ENCODE data around the gene RGS9.

The RGS9 gene

DNA sequence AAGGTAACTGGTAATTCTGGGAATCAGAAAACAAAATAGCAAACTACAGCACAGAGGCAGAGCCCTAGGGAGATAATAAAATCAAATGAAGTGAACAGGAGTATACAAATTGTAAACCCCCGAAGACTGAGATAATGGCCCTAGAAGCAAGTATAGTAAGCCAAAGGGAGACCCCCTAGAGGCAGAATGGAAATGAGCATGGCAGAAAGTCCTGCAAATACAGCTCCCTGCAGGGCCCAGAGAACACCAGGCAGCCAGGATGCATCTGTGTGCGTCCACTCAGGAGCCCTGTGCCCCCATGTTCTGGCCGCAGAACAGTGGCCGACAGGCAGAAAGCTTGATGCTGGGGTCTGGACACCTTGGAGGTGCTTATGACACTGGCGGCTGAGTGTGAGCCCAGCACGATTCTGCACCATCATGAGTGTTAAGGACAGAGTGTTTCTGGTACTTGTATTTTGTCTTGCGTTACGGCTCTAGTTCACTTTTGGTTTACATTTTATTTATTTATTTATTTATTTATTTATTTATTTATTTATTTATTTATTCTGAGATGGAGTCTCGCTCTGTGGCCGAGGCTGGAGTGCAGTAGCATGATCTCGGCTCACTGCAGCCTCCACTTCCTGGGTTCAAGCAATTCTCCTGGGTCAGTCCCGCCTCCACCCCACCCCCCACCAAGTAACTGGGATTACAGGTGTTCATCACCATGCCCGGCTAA, 48.7 kb downstream of the RGS9 start:
- Histone ChIP-seq H3K36me3 (ENCODE audit: control insufficient read depth in 5 of 5, insufficient read depth in 5 of 5, low read length in 5 of 5) (no peaks in the 10 kb centered on the region), H3K4me3 (ENCODE audit: low read depth in 1 of 5, low read length in 5 of 5) (no peak overlapping the region), H3K9me3 (ENCODE audit: control insufficient read depth in 5 of 5, low read length in 5 of 5) (no peaks in the 10 kb centered on the region), H3K27ac (ENCODE audit: low read depth, low read length) (no peak overlapping the region), H3K9ac (ENCODE audit: low read length in 5 of 5) (no peak overlapping the region), H3K4me1 (ENCODE audit: control insufficient read depth in 5 of 5, insufficient read depth in 5 of 5, low read length in 5 of 5) (peaks cover 0 to 4% (median 0%) of the 10 kb centered on the region in 5 donors), H3K27me3 (ENCODE audit: control insufficient read depth in 5 of 5, insufficient read depth in 4 of 5, low read length in 5 of 5) (peaks cover 0 to 8% (median 5%) of the 10 kb centered on the region in 5 donors)

DNA sequence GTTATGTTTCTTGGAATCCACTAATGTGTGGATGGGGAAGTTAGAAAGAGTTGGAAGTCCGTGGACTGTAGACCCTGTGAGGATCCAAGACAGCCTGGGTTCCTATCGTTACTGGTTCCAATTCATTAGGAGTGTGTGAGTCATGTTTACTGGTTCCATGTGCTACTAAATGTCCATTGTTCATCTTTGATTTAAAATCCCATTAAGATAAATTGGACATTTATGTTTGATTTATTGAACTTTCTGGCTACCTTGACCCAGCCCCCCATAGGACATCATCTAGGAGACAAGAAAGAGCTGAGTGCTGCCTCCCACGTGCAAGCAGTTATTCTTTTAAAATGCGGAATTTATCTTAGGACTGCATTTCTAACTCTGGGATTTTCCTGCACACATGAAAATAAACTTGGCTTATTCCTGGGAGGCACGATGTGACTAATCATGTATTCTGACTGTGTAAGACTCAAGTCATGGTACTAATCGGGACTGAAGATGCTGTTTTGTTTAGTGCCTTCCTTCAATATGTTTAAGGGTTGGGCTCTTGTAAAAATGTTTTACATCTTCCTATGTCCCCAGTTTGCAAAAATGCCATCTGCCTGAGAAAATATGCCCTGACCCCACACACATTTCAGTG, 53.4 kb downstream of the RGS9 start:
- H3K36me3 ChIP-seq (ENCODE audit: control insufficient read depth in 5 of 5, insufficient read depth in 5 of 5, low read length in 5 of 5), result no peaks in the 10 kb centered on the region
- H3K27ac ChIP-seq (ENCODE audit: low read depth, low read length), result no peak overlapping the region

GRCh38 chr17:65191811-65192740, 54.9 kb downstream of the RGS9 start:
- H3K4me1 ChIP-seq (ENCODE audit: control insufficient read depth in 5 of 5, insufficient read depth in 5 of 5, low read length in 5 of 5), result peaks cover 0 to 5% (median 0%) of the 10 kb centered on the region in 5 donors
- no peaks in the 10 kb centered on the region for H3K36me3 ChIP-seq (ENCODE audit: control insufficient read depth in 5 of 5, insufficient read depth in 5 of 5, low read length in 5 of 5)
- no peak overlapping the region for H3K27ac ChIP-seq (ENCODE audit: low read depth, low read length)
- no peak overlapping the region for H3K9ac ChIP-seq (ENCODE audit: low read length in 5 of 5)
- H3K27me3 ChIP-seq (ENCODE audit: control insufficient read depth in 5 of 5, insufficient read depth in 4 of 5, low read length in 5 of 5), result peaks cover 0 to 5% (median 0%) of the 10 kb centered on the region in 5 donors
- H3K9me3 ChIP-seq (ENCODE audit: control insufficient read depth in 5 of 5, low read length in 5 of 5), result no peaks in the 10 kb centered on the region
- no peak overlapping the region for H3K4me3 ChIP-seq (ENCODE audit: low read depth in 1 of 5, low read length in 5 of 5)

More for the DNA sequence above, 53.4 kb downstream of the RGS9 start:
- H3K9ac ChIP-seq (ENCODE audit: low read length in 5 of 5), result no peak overlapping the region
- no peak overlapping the region for H3K4me3 ChIP-seq (ENCODE audit: low read depth in 1 of 5, low read length in 5 of 5)
- peaks cover 0 to 5% (median 0%) of the 10 kb centered on the region in 5 donors for H3K4me1 ChIP-seq (ENCODE audit: control insufficient read depth in 5 of 5, insufficient read depth in 5 of 5, low read length in 5 of 5)
- no peaks in the 10 kb centered on the region for H3K9me3 ChIP-seq (ENCODE audit: control insufficient read depth in 5 of 5, low read length in 5 of 5)
- peaks cover 0 to 5% (median 3%) of the 10 kb centered on the region in 5 donors for H3K27me3 ChIP-seq (ENCODE audit: control insufficient read depth in 5 of 5, insufficient read depth in 4 of 5, low read length in 5 of 5)

DNA sequence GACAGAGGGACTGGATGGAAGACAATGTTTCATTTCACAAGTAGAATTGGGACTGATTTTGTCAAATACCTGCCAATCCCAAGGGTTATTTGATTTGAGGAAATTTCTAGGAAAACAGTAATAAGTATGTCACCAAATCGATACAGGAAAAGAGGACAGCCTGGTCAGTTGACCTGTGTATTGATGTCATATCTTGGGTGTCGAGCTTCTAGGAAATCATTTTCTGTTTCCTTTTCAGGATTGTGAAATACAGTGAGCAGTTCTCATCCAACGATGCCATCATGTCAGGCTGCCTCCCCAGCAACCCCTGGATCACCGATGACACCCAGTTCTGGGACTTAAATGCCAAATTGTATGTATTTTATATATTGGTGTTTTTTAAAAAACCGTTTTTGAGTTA, 56.1 kb downstream of the RGS9 start:
- Histone ChIP-seq H3K36me3 (ENCODE audit: control insufficient read depth in 5 of 5, insufficient read depth in 5 of 5, low read length in 5 of 5) (no peaks in the 10 kb centered on the region), H3K9me3 (ENCODE audit: control insufficient read depth in 5 of 5, low read length in 5 of 5) (no peaks in the 10 kb centered on the region), H3K4me1 (ENCODE audit: control insufficient read depth in 5 of 5, insufficient read depth in 5 of 5, low read length in 5 of 5) (peaks cover 0 to 5% (median 0%) of the 10 kb centered on the region in 5 donors), H3K4me3 (ENCODE audit: low read depth in 1 of 5, low read length in 5 of 5) (no peak overlapping the region), H3K27me3 (ENCODE audit: control insufficient read depth in 5 of 5, insufficient read depth in 4 of 5, low read length in 5 of 5) (peaks cover 0 to 5% (median 0%) of the 10 kb centered on the region in 5 donors), H3K9ac (ENCODE audit: low read length in 5 of 5) (no peak overlapping the region), H3K27ac (ENCODE audit: low read depth, low read length) (no peak overlapping the region)

DNA sequence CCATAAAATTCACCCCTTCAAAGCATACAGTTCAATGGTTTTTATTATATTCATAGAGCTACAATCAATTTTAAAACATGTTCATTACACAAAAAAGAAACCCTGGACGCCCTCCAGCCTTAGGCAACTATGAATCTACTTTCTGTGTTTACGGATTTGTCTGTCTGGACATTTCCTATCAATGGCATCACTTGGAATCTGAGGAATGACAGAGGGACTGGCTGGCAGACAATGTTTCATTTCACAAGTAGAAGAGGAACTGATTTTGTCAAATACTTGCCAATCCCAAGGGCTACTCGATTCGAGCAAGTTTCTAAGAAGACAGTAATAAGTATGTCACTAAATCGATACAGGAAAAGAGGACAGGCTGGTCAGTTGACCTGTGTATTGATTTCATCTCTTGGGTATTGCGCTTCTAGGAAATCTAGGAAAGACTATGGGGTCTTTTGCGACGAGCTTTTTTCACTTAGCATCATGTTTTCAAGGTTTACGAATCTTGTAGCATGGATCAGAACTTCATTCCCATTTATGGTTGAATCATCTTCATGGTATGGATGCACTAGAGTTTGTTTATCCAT, 56.6 kb downstream of the RGS9 start:
- Histone ChIP-seq H3K27me3 (ENCODE audit: control insufficient read depth in 5 of 5, insufficient read depth in 4 of 5, low read length in 5 of 5) (peaks cover 0 to 5% (median 0%) of the 10 kb centered on the region in 5 donors), H3K9me3 (ENCODE audit: control insufficient read depth in 5 of 5, low read length in 5 of 5) (no peaks in the 10 kb centered on the region), H3K9ac (ENCODE audit: low read length in 5 of 5) (no peak overlapping the region), H3K36me3 (ENCODE audit: control insufficient read depth in 5 of 5, insufficient read depth in 5 of 5, low read length in 5 of 5) (no peaks in the 10 kb centered on the region), H3K4me1 (ENCODE audit: control insufficient read depth in 5 of 5, insufficient read depth in 5 of 5, low read length in 5 of 5) (peaks cover 0 to 5% (median 0%) of the 10 kb centered on the region in 5 donors), H3K4me3 (ENCODE audit: low read depth in 1 of 5, low read length in 5 of 5) (no peak overlapping the region), H3K27ac (ENCODE audit: low read depth, low read length) (no peak overlapping the region)

- no peaks in the 10 kb centered on the region for H3K36me3 ChIP-seq (ENCODE audit: control insufficient read depth in 5 of 5, insufficient read depth in 5 of 5, low read length in 5 of 5)
- no peak overlapping the region for H3K4me3 ChIP-seq (ENCODE audit: low read depth in 1 of 5, low read length in 5 of 5)
- H3K27ac ChIP-seq (ENCODE audit: low read depth, low read length), result no peak overlapping the region
- H3K9ac ChIP-seq (ENCODE audit: low read length in 5 of 5), result no peak overlapping the region
- peaks cover 0 to 5% (median 0%) of the 10 kb centered on the region in 5 donors for H3K4me1 ChIP-seq (ENCODE audit: control insufficient read depth in 5 of 5, insufficient read depth in 5 of 5, low read length in 5 of 5)
- H3K9me3 ChIP-seq (ENCODE audit: control insufficient read depth in 5 of 5, low read length in 5 of 5), result no peaks in the 10 kb centered on the region
- H3K27me3 ChIP-seq (ENCODE audit: control insufficient read depth in 5 of 5, insufficient read depth in 4 of 5, low read length in 5 of 5), result peaks cover 0 to 3% (median 0%) of the 10 kb centered on the region in 5 donors
Observed at GRCh38 chr17:65194670-65195334, 57.6 kb downstream of the RGS9 start.

DNA sequence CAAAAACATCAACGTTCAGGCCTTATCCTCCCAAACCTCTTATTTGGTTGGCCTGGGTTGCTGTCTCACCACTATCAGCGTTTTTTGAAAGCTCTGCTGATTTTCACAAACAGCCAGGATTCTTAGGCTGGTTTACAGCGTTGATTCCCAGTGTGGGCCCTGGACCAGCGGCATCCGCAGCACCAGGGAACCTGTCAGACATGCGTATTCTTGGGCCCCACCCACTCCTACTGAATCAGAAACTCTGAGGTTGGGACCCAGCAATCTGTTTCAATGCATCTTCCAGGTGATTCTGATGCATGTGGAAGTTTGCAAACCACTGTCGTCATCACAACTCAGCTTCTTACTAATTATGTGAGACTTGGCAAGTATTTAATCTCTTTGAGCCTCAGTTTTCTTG, 58.5 kb downstream of the RGS9 start:
- Histone ChIP-seq H3K9me3 (ENCODE audit: control insufficient read depth in 5 of 5, low read length in 5 of 5) (no peaks in the 10 kb centered on the region), H3K4me1 (ENCODE audit: control insufficient read depth in 5 of 5, insufficient read depth in 5 of 5, low read length in 5 of 5) (peaks cover 0 to 5% (median 0%) of the 10 kb centered on the region in 5 donors), H3K27ac (ENCODE audit: low read depth, low read length) (no peak overlapping the region), H3K4me3 (ENCODE audit: low read depth in 1 of 5, low read length in 5 of 5) (no peak overlapping the region), H3K9ac (ENCODE audit: low read length in 5 of 5) (no peak overlapping the region), H3K36me3 (ENCODE audit: control insufficient read depth in 5 of 5, insufficient read depth in 5 of 5, low read length in 5 of 5) (no peaks in the 10 kb centered on the region), H3K27me3 (ENCODE audit: control insufficient read depth in 5 of 5, insufficient read depth in 4 of 5, low read length in 5 of 5) (peaks cover 0 to 3% (median 0%) of the 10 kb centered on the region in 5 donors)

DNA sequence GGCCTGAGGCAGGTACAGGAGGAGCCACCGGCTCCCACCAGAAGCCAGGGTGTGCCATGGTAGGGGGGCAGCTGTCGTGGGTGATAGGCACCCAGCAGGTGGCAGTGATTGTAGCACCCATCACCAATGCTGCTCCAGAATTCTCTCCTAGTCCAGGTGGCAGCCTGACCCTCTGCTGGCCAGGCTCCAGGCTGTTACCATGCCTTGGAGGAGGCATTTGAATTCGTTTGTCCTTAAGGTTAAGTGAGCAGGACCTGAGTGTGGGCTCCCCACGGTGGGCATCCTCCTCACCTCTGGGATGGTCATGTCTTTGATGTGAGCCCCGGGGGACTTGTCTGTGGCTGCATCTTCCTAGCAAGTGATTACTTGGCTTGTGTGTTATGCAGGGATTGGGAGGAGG, 59.4 kb downstream of the RGS9 start:
- Histone ChIP-seq H3K9me3 (ENCODE audit: control insufficient read depth in 5 of 5, low read length in 5 of 5) (no peaks in the 10 kb centered on the region), H3K4me3 (ENCODE audit: low read depth in 1 of 5, low read length in 5 of 5) (no peak overlapping the region), H3K27ac (ENCODE audit: low read depth, low read length) (no peak overlapping the region), H3K36me3 (ENCODE audit: control insufficient read depth in 5 of 5, insufficient read depth in 5 of 5, low read length in 5 of 5) (no peaks in the 10 kb centered on the region), H3K4me1 (ENCODE audit: control insufficient read depth in 5 of 5, insufficient read depth in 5 of 5, low read length in 5 of 5) (peaks cover 0 to 5% (median 0%) of the 10 kb centered on the region in 5 donors), H3K27me3 (ENCODE audit: control insufficient read depth in 5 of 5, insufficient read depth in 4 of 5, low read length in 5 of 5) (peaks cover 0 to 3% (median 0%) of the 10 kb centered on the region in 5 donors), H3K9ac (ENCODE audit: low read length in 5 of 5) (no peak overlapping the region)

- Histone ChIP-seq H3K27ac (ENCODE audit: low read depth, low read length) (no peak overlapping the region), H3K27me3 (ENCODE audit: control insufficient read depth in 5 of 5, insufficient read depth in 4 of 5, low read length in 5 of 5) (peaks cover 0 to 3% (median 0%) of the 10 kb centered on the region in 5 donors), H3K36me3 (ENCODE audit: control insufficient read depth in 5 of 5, insufficient read depth in 5 of 5, low read length in 5 of 5) (no peaks in the 10 kb centered on the region), H3K9me3 (ENCODE audit: control insufficient read depth in 5 of 5, low read length in 5 of 5) (no peaks in the 10 kb centered on the region), H3K4me1 (ENCODE audit: control insufficient read depth in 5 of 5, insufficient read depth in 5 of 5, low read length in 5 of 5) (peaks cover 0 to 5% (median 0%) of the 10 kb centered on the region in 5 donors), H3K4me3 (ENCODE audit: low read depth in 1 of 5, low read length in 5 of 5) (no peak overlapping the region), H3K9ac (ENCODE audit: low read length in 5 of 5) (no peak overlapping the region)
Observed at GRCh38 chr17:65197201-65197600, 60.0 kb downstream of the RGS9 start.
